K562 (cell line): ENCODE results near the gene BIRC5. TPM values are rescaled to one million over a fixed set of nuclear protein-coding genes. Genes with fewer than 3 reads are reported as not detected.

Experiments
- ATAC-seq: fragments of 200-7000 bp; cut with Tn5 transposase; 3 replicates; pipeline ENCODE4 v1.9.1; 2020; ENCODE audit warnings: moderate library complexity
- BruUV-seq: library from RNA; stranded (reverse); fragments of 400-500 nt; replicated peaks from 2 replicates; lab custom pipeline; 2021; lab: Mats Ljungman, UMichigan
- CTCF ChIA-PET: fragments of 300-600 bp; formaldehyde crosslinking; extraction: SDS; loops from one replicate; lab custom pipeline; 2021; ENCODE audit warnings: low intra/inter-chr PET ratio; lab: Yijun Ruan, JAX
- POLR2A ChIA-PET: fragments of 300-600, 350-650 bp; sonication (Branson Sonifier 250); formaldehyde crosslinking; extraction: SDS; loops from one replicate; lab custom pipeline; 2021; ENCODE audit warnings: antibody characterized with exemption, inconsistent platforms; lab: Yijun Ruan, JAX
- DNase-seq, 4 experiments: peaks; one replicate each; pipeline versions ENCODE4 v3.0.0 to v3.0.0-alpha.2; 2011 to 2018; ENCODE audit warnings: low spot score in 3 of 4, mixed read lengths in 3 of 4; ENCODE audit errors: extremely low read depth in 1 of 4
- FAIRE-seq: peaks from 2 replicates; lab custom pipeline; 2011; peaks lifted over from hg19 to GRCh38; lab: Jason Lieb, UNC
- H2AFZ ChIP-seq: 2 replicates; pipeline ENCODE4 v1.6.0; 2011; ENCODE audit warnings: low read depth, low read length, control low read depth, inconsistent platforms
- H3K27ac ChIP-seq: fragments of 200-600 bp; 3 replicates; pipeline ENCODE4 v1.8.0; 2011; ENCODE audit warnings: low read depth, mild to moderate bottlenecking, control low read depth, inconsistent platforms, low read length, moderate library complexity, mixed read lengths; ENCODE audit errors: extremely low read depth
- H3K27me3 ChIP-seq, 2 experiments: fragments of 300-600 bp in 1 of 2; 2 replicates in 1 of 2; 3 replicates in 1 of 2; pipeline versions ENCODE4 v1.6.0 to v1.8.0; 2011; ENCODE audit warnings: inconsistent platforms in 2 of 2, low read length in 2 of 2, mild to moderate bottlenecking in 1 of 2, mixed read lengths in 1 of 2, moderate library complexity in 1 of 2; ENCODE audit not compliant: control insufficient read depth in 2 of 2, insufficient read depth in 2 of 2
- H3K36me3 ChIP-seq: fragments of 300-600 bp; 3 replicates; pipeline ENCODE4 v1.8.0; 2011; ENCODE audit warnings: mild to moderate bottlenecking, low read length, inconsistent platforms; ENCODE audit not compliant: control insufficient read depth, insufficient read depth
- H3K4me1 ChIP-seq, 2 experiments: fragments of 200-600 bp in 1 of 2; replicated peaks in 1 of 2; 2 replicates in 1 of 2; 3 replicates in 1 of 2; pipeline versions ENCODE4 v1.5.1 to v1.8.0; 2011; ENCODE audit warnings: inconsistent platforms in 2 of 2, low read length in 2 of 2, mild to moderate bottlenecking in 1 of 2, mixed read lengths in 1 of 2, moderate library complexity in 1 of 2; ENCODE audit not compliant: control insufficient read depth in 2 of 2, insufficient read depth in 2 of 2
- H3K4me2 ChIP-seq: 2 replicates; pipeline ENCODE4 v1.6.1; 2011; ENCODE audit warnings: low read length, control low read depth, inconsistent platforms, mixed read lengths; ENCODE audit not compliant: insufficient read depth
- H3K4me3 ChIP-seq: fragments of 200-600 bp; sonication (generic), shearing (Covaris generic); 2 replicates; pipeline ENCODE4 v1.5.1; 2016; ENCODE audit warnings: control low read depth, inconsistent platforms
- H3K79me2 ChIP-seq: fragments of 200-600 bp; 3 replicates; pipeline ENCODE4 v1.8.0; 2011; ENCODE audit warnings: low read length, inconsistent platforms; ENCODE audit not compliant: control insufficient read depth, insufficient read depth
- H3K9ac ChIP-seq, 2 experiments: 2 replicates each; pipeline versions ENCODE4 v1.6.0 to v1.6.1; 2011; ENCODE audit warnings: low read depth in 2 of 2, low read length in 2 of 2, control low read depth in 1 of 2, inconsistent platforms in 1 of 2, mild to moderate bottlenecking in 1 of 2, mixed read lengths in 1 of 2; ENCODE audit not compliant: insufficient read depth in 1 of 2
- H3K9me1 ChIP-seq: one replicate; pipeline ENCODE4 v1.6.0; 2011; ENCODE audit warnings: inconsistent platforms, mild to moderate bottlenecking, low read length, moderate library complexity; ENCODE audit not compliant: control insufficient read depth, insufficient read depth
- H3K9me3 ChIP-seq: replicated peaks from 2 replicates; pipeline ENCODE4 v1.5.1; 2011; ENCODE audit warnings: low read depth, low read length, inconsistent platforms; ENCODE audit not compliant: control insufficient read depth, insufficient read depth
- H4K20me1 ChIP-seq: replicated peaks from 2 replicates; pipeline ENCODE4 v1.6.1; 2011; ENCODE audit warnings: low read length, inconsistent platforms, mixed read lengths; ENCODE audit not compliant: control insufficient read depth, insufficient read depth
- CBX5 ChIP-seq: IDR thresholded peaks from 2 replicates; pipeline ENCODE4 v1.6.1; 2014; ENCODE audit warnings: low read depth, borderline replicate concordance
- NR2C1 ChIP-seq, 2 experiments: fragments of 450-650 bp; IDR thresholded peaks; 2 replicates each; pipeline ENCODE4 v1.6.1; 2017; ENCODE audit warnings: mild to moderate bottlenecking in 2 of 2, antibody characterized with exemption in 1 of 2, inconsistent platforms in 1 of 2, missing compliant biosample characterization in 1 of 2, missing genetic modification characterization in 1 of 2
- PTTG1 ChIP-seq: fragments of 450-650 bp; IDR thresholded peaks from 2 replicates; pipeline ENCODE4 v1.6.1; 2016; ENCODE audit warnings: low read depth, mild to moderate bottlenecking, missing genetic modification characterization, missing compliant biosample characterization
- TEAD1 ChIP-seq, 2 experiments: fragments of 450-650 bp in 1 of 2; sonication (generic) in 1 of 2; formaldehyde crosslinking; IDR thresholded peaks; 2 replicates each; pipeline versions ENCODE4 v1.4.0 to v1.8.0; 2020 to 2022; ENCODE audit warnings: mild to moderate bottlenecking in 2 of 2, missing genetic modification reagents in 1 of 2
- WGBS: fragments of 100-300 bp; shearing (Covaris generic); methylation state at CpG from one replicate; pipeline ENCODE4 v1.1.6; 2016; ENCODE audit warnings: low coverage, mixed read lengths; ENCODE audit not compliant: insufficient coverage; ENCODE audit errors: missing lambda C conversion rate; 5-methylcytosine and 5-hydroxymethylcytosine counted together
- in situ Hi-C: fragments of 300-500 bp; cut with MboI; formaldehyde crosslinking; loops from 4 replicates; pipeline ENCODE4 v1.15.0; 2018; ENCODE audit warnings: inconsistent platforms, mixed read lengths
- intact Hi-C: fragments of 100-400 bp; cut with micrococcal nuclease; formaldehyde crosslinking; loops from 2 replicates; pipeline ENCODE4 v1.14.2; 2022
- polyA plus RNA-seq, 8 experiments: library from polyadenylated mRNA; depleted of rRNA in 4 of 8; stranded (reverse) in 5 of 8; unstranded in 3 of 8; fragments of >200 nt; fragmentation: Nextera tagmentation in 2 of 8; fragmentation: Illumina TruSeq in 1 of 8; extraction: Ambion mirVana in 2 of 8; extraction: Trizol in 1 of 8; gene quantifications; 2 replicates each; pipeline versions ENCODE4 v1.2.1 to v1.2.3, GENCODE V29; 2011 to 2014; ENCODE audit warnings: inconsistent platforms in 1 of 8, missing spikeins in 1 of 8
- total RNA-seq, 7 experiments: library from RNA; depleted of rRNA in 6 of 7; stranded (reverse); fragments of >200 nt in 6 of 7; fragmentation: Illumina TruSeq in 2 of 7; extraction: Trizol in 2 of 7; gene quantifications; 2 replicates each; pipeline versions ENCODE4 v1.2.1 to v1.2.3, GENCODE V29; 2011 to 2021; ENCODE audit warnings: low replicate concordance in 1 of 7
- TF ChIP-seq, protein P1 (sequence below): fragments of 450-650 bp; IDR thresholded peaks from 2 replicates; pipeline ENCODE4 v1.6.1; 2016
- TF ChIP-seq, protein P2 (sequence below): fragments of 450-650 bp; IDR thresholded peaks from 2 replicates; pipeline ENCODE4 v1.6.1; 2016; ENCODE audit warnings: missing biosample characterization, missing genetic modification characterization
- TF ChIP-seq, protein P3 (sequence below): sonication (generic); formaldehyde crosslinking; IDR thresholded peaks from 2 replicates; pipeline ENCODE4 v1.8.1; 2023; ENCODE audit warnings: mild to moderate bottlenecking, missing genetic modification reagents

The BIRC5 gene
- total and polyA plus RNA-seq, 9 of the 15 experiments (the other 6 are each of a cell fraction or from before 2014, with no cell fraction given), result 64.4 to 140 (median 101) TPM

DNA sequence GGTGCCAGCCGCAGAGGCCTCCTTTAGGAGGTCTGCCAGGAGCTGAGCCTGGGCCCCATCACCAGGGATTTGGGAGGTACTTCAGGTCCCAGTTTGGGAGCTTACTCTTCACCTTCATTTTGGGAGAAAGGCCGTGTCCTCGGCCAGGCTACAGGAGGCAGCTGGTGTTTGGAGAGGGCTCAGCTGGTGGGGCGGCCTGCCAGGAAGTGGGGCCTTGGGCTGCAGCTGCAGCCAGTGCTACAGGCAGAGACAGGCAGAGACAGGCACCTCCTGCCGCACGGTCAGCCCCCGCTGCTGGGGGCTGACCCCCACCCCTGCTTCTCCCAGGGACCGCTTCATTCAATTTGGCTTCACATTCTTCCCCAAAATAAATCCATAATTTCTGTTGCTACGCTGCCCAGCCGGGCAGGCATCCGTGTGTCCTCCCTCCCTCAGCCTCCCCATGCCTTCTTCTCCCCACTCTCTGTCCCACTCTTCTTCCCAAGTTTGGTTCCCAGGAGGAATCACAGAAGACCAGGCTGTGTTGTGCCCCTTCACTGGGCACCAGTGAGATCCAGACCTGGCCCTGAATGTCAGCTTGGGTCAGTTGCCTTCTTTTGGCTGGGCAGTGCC is 23.5 kb downstream of the BIRC5 start (continued):
- TF ChIP-seq PTTG1 (tag) (no peak), TEAD1 (CRISPR knock-in tag; IDR thresholded peaks at IDR 0.05) (no peak), CBX5 (no peak)
- TF ChIP-seq, protein P1, sequence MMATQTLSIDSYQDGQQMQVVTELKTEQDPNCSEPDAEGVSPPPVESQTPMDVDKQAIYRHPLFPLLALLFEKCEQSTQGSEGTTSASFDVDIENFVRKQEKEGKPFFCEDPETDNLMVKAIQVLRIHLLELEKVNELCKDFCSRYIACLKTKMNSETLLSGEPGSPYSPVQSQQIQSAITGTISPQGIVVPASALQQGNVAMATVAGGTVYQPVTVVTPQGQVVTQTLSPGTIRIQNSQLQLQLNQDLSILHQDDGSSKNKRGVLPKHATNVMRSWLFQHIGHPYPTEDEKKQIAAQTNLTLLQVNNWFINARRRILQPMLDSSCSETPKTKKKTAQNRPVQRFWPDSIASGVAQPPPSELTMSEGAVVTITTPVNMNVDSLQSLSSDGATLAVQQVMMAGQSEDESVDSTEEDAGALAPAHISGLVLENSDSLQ, result no peak
- TF ChIP-seq, protein P2, sequence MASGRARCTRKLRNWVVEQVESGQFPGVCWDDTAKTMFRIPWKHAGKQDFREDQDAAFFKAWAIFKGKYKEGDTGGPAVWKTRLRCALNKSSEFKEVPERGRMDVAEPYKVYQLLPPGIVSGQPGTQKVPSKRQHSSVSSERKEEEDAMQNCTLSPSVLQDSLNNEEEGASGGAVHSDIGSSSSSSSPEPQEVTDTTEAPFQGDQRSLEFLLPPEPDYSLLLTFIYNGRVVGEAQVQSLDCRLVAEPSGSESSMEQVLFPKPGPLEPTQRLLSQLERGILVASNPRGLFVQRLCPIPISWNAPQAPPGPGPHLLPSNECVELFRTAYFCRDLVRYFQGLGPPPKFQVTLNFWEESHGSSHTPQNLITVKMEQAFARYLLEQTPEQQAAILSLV (tag), result no peak
- TF ChIP-seq, all 486 proteins: peak for 0

DNA sequence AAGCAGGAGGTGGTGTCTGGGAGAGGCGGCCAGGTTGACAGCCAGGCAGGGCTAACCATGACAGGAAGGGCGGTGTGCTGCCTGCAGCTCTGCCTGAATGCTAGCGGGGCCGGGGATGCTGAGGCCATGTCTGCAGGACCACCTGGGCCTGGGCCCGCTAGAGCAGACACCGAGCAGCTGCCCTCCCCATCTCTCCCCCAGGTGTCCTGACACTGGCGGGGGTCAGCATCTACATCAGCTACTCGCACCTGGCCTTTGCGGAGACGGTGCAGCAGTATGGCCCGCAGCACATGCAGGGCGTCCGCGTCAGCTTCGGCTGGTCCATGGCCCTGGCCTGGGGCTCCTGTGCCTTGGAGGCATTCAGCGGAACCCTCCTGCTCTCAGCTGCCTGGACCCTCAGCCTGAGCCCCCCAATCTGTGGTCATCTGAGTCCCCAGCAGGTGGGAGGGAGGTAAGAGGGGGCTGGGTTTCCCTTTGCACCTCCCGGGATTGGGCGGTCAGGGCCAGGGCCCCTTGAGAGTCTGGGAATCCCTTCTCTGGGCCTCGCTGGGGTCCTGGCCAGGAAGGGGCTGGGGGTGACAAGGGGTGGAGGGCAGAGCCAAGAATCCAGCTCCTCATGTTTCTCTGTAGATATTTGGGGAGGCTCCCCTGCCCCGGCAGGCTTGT is 24.9 kb downstream of the BIRC5 start:
- Histone ChIP-seq H3K79me2 (no peaks in the 10 kb centered on the region), H3K4me2 (peak overlapping the region; percentile 33; the same call in 1 of the 2 replicates), H4K20me1 (no peaks in the 10 kb centered on the region), H3K27ac (peak overlapping the region; percentile 32; the same call in 1 of the 3 replicates), H3K4me1 (peaks cover 19 to 54% of the 10 kb centered on the region in 2 experiments; a peak in 4 of 5 replicates), H3K9ac (peak overlapping the region in 1 of 2 experiments; percentile 78; a peak in 2 of 4 replicates), H3K27me3 (no peaks in the 10 kb centered on the region), H2AFZ (peak overlapping the region; percentile 65), H3K36me3 (no peaks in the 10 kb centered on the region), H3K9me3 (no peaks in the 10 kb centered on the region), H3K4me3 (no peak overlapping the region), H3K9me1 (peaks cover 6% of the 10 kb centered on the region)
- peak in 1 of 4 experiments; percentile 9 for DNase-seq
- BruUV-seq, result no TSS peak
- 68% methylated on average over 19 of the region's 20 CpGs for WGBS
- POLR2A ChIA-PET, result interaction anchor here (0.6 to 4.0 kb wide), 4 partner anchors 13 to 941 kb away, joined by 3 to 14 read pairs (median 6); no protein-coding TSS in a partner anchor
- TF ChIP-seq, protein P3, sequence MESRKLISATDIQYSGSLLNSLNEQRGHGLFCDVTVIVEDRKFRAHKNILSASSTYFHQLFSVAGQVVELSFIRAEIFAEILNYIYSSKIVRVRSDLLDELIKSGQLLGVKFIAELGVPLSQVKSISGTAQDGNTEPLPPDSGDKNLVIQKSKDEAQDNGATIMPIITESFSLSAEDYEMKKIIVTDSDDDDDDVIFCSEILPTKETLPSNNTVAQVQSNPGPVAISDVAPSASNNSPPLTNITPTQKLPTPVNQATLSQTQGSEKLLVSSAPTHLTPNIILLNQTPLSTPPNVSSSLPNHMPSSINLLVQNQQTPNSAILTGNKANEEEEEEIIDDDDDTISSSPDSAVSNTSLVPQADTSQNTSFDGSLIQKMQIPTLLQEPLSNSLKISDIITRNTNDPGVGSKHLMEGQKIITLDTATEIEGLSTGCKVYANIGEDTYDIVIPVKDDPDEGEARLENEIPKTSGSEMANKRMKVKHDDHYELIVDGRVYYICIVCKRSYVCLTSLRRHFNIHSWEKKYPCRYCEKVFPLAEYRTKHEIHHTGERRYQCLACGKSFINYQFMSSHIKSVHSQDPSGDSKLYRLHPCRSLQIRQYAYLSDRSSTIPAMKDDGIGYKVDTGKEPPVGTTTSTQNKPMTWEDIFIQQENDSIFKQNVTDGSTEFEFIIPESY, result peak; percentile 78
- TF ChIP-seq NR2C1 (IDR thresholded peaks at IDR 0.05) (no peak), NR2C1 (tag; IDR thresholded peaks at IDR 0.05) (no peak)
- ATAC-seq, result no peak
- intact Hi-C loops (no loop called here), in situ Hi-C loops (no loop called here)
- no peak for FAIRE-seq
- CTCF ChIA-PET, result no interaction called here
